K562 (cell line): Measurements from ENCODE around the gene EPHA2. TPM values are rescaled to one million over a fixed set of nuclear protein-coding genes. Genes with fewer than 3 reads are reported as not detected.

Experiments used
- CREB1 ChIP-seq, 2 experiments: sonication (generic) in 1 of 2; formaldehyde crosslinking in 1 of 2; IDR thresholded peaks; 2 replicates each; pipeline versions ENCODE4 v1.6.1 to v1.8.0; 2012 to 2022; ENCODE audit warnings: inconsistent platforms in 1 of 2, mild to moderate bottlenecking in 1 of 2, missing genetic modification reagents in 1 of 2, moderate library complexity in 1 of 2
- FOXJ2 ChIP-seq: fragments of 200-800 bp; sonication (Bioruptor generic); IDR thresholded peaks from 2 replicates; pipeline ENCODE4 v1.6.1; 2016; ENCODE audit warnings: missing genetic modification characterization, missing compliant biosample characterization
- FOXP4 ChIP-seq: sonication (generic); formaldehyde crosslinking; IDR thresholded peaks from 2 replicates; pipeline ENCODE4 v1.8.0; 2022; ENCODE audit warnings: mild to moderate bottlenecking, missing genetic modification reagents, borderline replicate concordance
- HIVEP1 ChIP-seq: fragments of 250-450 bp; sonication (Bioruptor Pico); IDR thresholded peaks from 2 replicates; pipeline ENCODE4 v1.4.0; 2020; ENCODE audit warnings: mild to moderate bottlenecking
- JUN ChIP-seq, 2 experiments: sonication (generic) in 1 of 2; formaldehyde crosslinking in 1 of 2; IDR thresholded peaks; 2 replicates each; pipeline versions ENCODE4 v1.6.1 to v1.8.0; 2012 to 2022; ENCODE audit warnings: borderline replicate concordance in 2 of 2, mild to moderate bottlenecking in 2 of 2, improper control_type of control experiment in 1 of 2, low read depth in 1 of 2, low read length in 1 of 2, missing genetic modification reagents in 1 of 2
- LCOR ChIP-seq: sonication (generic); formaldehyde crosslinking; IDR thresholded peaks from 2 replicates; pipeline ENCODE4 v1.8.0; 2022; ENCODE audit warnings: mild to moderate bottlenecking, missing genetic modification reagents
- MEIS2 ChIP-seq: fragments of 450-650 bp; IDR thresholded peaks from 2 replicates; pipeline ENCODE4 v1.6.1; 2014; ENCODE audit warnings: mild to moderate bottlenecking; ENCODE audit not compliant: partially characterized antibody
- PBX2 ChIP-seq, 2 experiments: IDR thresholded peaks in 1 of 2; conservative IDR thresholded peaks in 1 of 2; 2 replicates each; pipeline ENCODE4 v1.6.1; 2016; ENCODE audit warnings: low read depth in 2 of 2, mild to moderate bottlenecking in 1 of 2, missing compliant biosample characterization in 1 of 2, missing genetic modification characterization in 1 of 2, moderate library complexity in 1 of 2
- RAD21 ChIP-seq, 2 experiments: fragments of 250-450 bp in 1 of 2; fragments of 450-650 bp in 1 of 2; sonication (Bioruptor Pico) in 1 of 2; formaldehyde crosslinking in 1 of 2; IDR thresholded peaks in 1 of 2; conservative IDR thresholded peaks in 1 of 2; 2 replicates each; pipeline versions ENCODE4 v1.4.0 to v1.8.0; 2020 to 2022; ENCODE audit warnings: mild to moderate bottlenecking in 2 of 2, moderate library complexity in 1 of 2
- TCF7 ChIP-seq: sonication (generic); IDR thresholded peaks from 2 replicates; pipeline ENCODE4 v1.6.1; 2016; ENCODE audit warnings: antibody characterized with exemption, borderline replicate concordance
- TEAD2 ChIP-seq: fragments of 450-650 bp; IDR thresholded peaks from 2 replicates; pipeline ENCODE4 v1.6.1; 2016; ENCODE audit warnings: missing genetic modification characterization, control low read depth, missing compliant biosample characterization
- TGIF2 ChIP-seq: sonication (generic); formaldehyde crosslinking; IDR thresholded peaks from 2 replicates; pipeline ENCODE4 v1.8.1; 2022; ENCODE audit warnings: mild to moderate bottlenecking, missing genetic modification reagents, moderate library complexity
- YBX1 ChIP-seq: fragments of 450-650 bp; IDR thresholded peaks from 2 replicates; pipeline ENCODE4 v1.7.1; 2016; ENCODE audit warnings: mild to moderate bottlenecking
- ZBTB33 ChIP-seq: sonication (generic); formaldehyde crosslinking; IDR thresholded peaks from 2 replicates; pipeline ENCODE4 v1.8.1; 2023; ENCODE audit warnings: mild to moderate bottlenecking, missing genetic modification reagents
- ZNF280A ChIP-seq: fragments of 450-650 bp; IDR thresholded peaks from 2 replicates; pipeline ENCODE4 v1.6.1; 2018; ENCODE audit warnings: mild to moderate bottlenecking, low read depth; ENCODE audit not compliant: partially characterized antibody
- ZNF41 ChIP-seq: fragments of 250-450 bp; sonication (Bioruptor Pico); conservative IDR thresholded peaks from 2 replicates; pipeline ENCODE4 v1.4.0; 2020; ENCODE audit warnings: mild to moderate bottlenecking
- ZNF695 ChIP-seq: fragments of 450-650 bp; formaldehyde crosslinking; IDR thresholded peaks from 2 replicates; pipeline ENCODE4 v1.4.0; 2020; ENCODE audit warnings: mild to moderate bottlenecking, moderate library complexity
- polyA plus RNA-seq, 8 experiments: library from polyadenylated mRNA; depleted of rRNA in 4 of 8; stranded (reverse) in 5 of 8; unstranded in 3 of 8; fragments of >200 nt; fragmentation: Nextera tagmentation in 2 of 8; fragmentation: Illumina TruSeq in 1 of 8; extraction: Ambion mirVana in 2 of 8; extraction: Trizol in 1 of 8; gene quantifications; 2 replicates each; pipeline versions ENCODE4 v1.2.1 to v1.2.3, GENCODE V29; 2011 to 2014; ENCODE audit warnings: inconsistent platforms in 1 of 8, missing spikeins in 1 of 8
- total RNA-seq, 7 experiments: library from RNA; depleted of rRNA in 6 of 7; stranded (reverse); fragments of >200 nt in 6 of 7; fragmentation: Illumina TruSeq in 2 of 7; extraction: Trizol in 2 of 7; gene quantifications; 2 replicates each; pipeline versions ENCODE4 v1.2.1 to v1.2.3, GENCODE V29; 2011 to 2021; ENCODE audit warnings: low replicate concordance in 1 of 7

The EPHA2 gene
- total and polyA plus RNA-seq, 9 of the 15 experiments (the other 6 are each of a cell fraction or from before 2014, with no cell fraction given) = 0.04 to 0.40 (median 0.07) TPM; not detected in 4

- TF ChIP-seq CREB1 (IDR thresholded peaks at IDR 0.05) = peak; percentile 97
- TF ChIP-seq CREB1 (CRISPR knock-in tag; IDR thresholded peaks at IDR 0.05) = peak; percentile 97
- TF ChIP-seq ZNF41 (CRISPR knock-in tag) = no peak
- no peak for TF ChIP-seq TCF7
- TF ChIP-seq HIVEP1 = no peak
- TF ChIP-seq TGIF2 (CRISPR knock-in tag) = no peak
- TF ChIP-seq FOXJ2 (tag) = no peak
- peak; percentile 65 for TF ChIP-seq MEIS2
- TF ChIP-seq LCOR (CRISPR knock-in tag) = no peak
- TF ChIP-seq YBX1 = no peak
- TF ChIP-seq FOXP4 (CRISPR knock-in tag) = 0 out of 2 replicates have a peak, but pooled peaks have one; percentile 52
- no peak for TF ChIP-seq TEAD2 (tag)
- TF ChIP-seq JUN (IDR thresholded peaks at IDR 0.05; ENCODE audit: borderline replicate concordance, low read depth, low read length) = peak; percentile 91
- 0 out of 2 replicates have a peak, but pooled peaks have one; percentile 26 for TF ChIP-seq JUN (CRISPR knock-in tag; IDR thresholded peaks at IDR 0.05; ENCODE audit: borderline replicate concordance)
- no peak for TF ChIP-seq ZBTB33
- no peak for TF ChIP-seq ZNF695 (CRISPR knock-in tag)
- TF ChIP-seq RAD21 (CRISPR knock-in tag; conservative IDR thresholded peaks at IDR 0.05 in 1 of 2, IDR thresholded peaks at IDR 0.05 in 1 of 2) = peak in 1 of 2 experiments; percentile 2; a peak in 1 of 4 replicates
- no peak for TF ChIP-seq ZNF280A
- TF ChIP-seq PBX2 (CRISPR knock-in tag; IDR thresholded peaks at IDR 0.05; ENCODE audit: low read depth) = no peak
- no peak for TF ChIP-seq PBX2 (tag; conservative IDR thresholded peaks at IDR 0.05; ENCODE audit: low read depth)
These were observed 79.6 kb downstream of the EPHA2 start (continued) for GRCh38 chr1:16076031-16076864.
